GM19372 (cell line): ENCODE results near the gene TKTL1.

Source experiments
- ATAC-seq: cut with Tn5 transposase; IDR thresholded peaks from one replicate; pipeline ENCODE4 v1.9.1; 2021; ENCODE audit warnings: mild to moderate bottlenecking, low read depth, moderate library complexity; ENCODE audit not compliant: unreplicated experiment

Gene TKTL1

GRCh38 chrX:154309041-154309775 lies 13.6 kb downstream of the TKTL1 start:
- no peak for ATAC-seq

GRCh38 chrX:154310616-154311536 lies 15.3 kb downstream of the TKTL1 start:
- no peak for ATAC-seq

- ATAC-seq = no peak
These were observed 16.5 kb downstream of the TKTL1 start for GRCh38 chrX:154312116-154312515.

GRCh38 chrX:154313147-154313546 lies 17.6 kb downstream of the TKTL1 start:
- ATAC-seq = no peak

GRCh38 chrX:154315416-154315815 lies 19.8 kb downstream of the TKTL1 start:
- no peak for ATAC-seq

DNA sequence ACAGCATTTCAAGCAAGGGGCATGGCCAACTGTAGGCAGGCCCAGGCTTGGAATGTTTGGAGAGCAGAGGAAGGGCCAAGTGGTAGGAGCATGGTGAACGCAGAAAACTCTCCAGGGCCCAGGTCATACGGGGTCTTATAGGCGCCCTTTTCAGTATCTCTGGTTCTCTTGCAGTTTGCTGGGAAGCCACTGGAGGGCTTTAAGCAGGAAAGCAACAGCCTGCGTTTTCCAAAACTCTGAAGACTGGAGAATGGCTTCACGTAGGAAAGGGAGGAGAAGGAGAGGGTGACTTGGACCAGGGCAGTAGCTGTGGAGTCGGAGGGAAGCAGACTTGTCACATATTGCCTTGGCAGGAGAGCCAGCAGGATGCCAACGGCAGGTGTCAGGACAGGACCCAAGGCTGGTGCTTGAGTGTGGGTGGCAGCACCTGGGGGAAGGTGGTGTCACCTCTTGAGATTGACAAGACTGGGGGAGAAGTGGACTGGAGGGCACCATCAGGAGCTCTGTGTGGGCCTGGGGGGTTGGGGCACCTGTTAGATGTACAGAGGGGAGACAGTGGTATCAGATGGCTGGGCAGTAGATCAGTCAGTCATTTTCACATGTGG lies 21.9 kb downstream of the TKTL1 start:
- ATAC-seq = no peak

GRCh38 chrX:154320406-154320805 lies 24.8 kb downstream of the TKTL1 start:
- no peak for ATAC-seq

- ATAC-seq = no peak
These were observed 25.6 kb downstream of the TKTL1 start for GRCh38 chrX:154321152-154321551.

GRCh38 chrX:154321594-154321993 lies 26.0 kb downstream of the TKTL1 start:
- no peak for ATAC-seq

DNA sequence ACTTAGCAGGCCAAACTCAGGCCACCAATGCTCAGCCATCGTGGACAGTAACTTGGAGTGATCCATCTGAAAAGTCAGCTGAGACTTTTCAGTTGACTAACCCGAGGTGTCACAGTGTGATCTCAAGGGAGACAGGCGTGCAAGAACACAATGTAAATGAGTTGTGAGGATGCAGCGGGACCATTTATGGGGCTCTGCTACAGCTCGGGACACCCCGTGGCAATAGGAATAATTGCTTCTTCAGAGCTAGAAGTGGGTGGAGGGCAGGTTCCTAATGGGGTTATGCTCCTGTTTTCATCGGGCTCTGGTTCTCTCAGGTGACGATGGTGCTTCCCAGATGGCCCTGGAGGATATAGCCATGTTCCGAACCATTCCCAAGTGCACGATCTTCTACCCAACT lies 27.3 kb downstream of the TKTL1 start:
- ATAC-seq = no peak

GRCh38 chrX:154323537-154323936 lies 27.9 kb downstream of the TKTL1 start:
- ATAC-seq = no peak

DNA sequence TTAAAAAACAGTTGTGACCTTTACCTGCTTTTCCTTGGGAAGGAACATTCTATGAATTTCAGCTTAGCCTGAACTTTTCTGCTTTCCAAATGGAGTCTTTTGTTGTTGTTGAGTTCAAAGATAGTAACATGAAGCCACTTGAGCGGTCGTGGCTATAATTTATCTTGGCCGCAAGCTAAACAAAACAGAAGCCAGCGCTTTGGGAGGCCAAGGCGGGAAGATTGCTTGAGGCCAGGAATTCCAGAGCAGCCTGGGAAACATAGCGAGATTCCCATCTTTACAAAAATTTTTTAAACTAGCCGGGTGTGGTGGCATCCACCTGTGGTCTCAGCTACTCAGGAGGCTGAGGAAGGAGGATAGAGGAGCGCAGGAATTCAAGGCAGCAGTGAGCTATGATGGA lies 29.9 kb downstream of the TKTL1 start:
- ATAC-seq = no peak

DNA sequence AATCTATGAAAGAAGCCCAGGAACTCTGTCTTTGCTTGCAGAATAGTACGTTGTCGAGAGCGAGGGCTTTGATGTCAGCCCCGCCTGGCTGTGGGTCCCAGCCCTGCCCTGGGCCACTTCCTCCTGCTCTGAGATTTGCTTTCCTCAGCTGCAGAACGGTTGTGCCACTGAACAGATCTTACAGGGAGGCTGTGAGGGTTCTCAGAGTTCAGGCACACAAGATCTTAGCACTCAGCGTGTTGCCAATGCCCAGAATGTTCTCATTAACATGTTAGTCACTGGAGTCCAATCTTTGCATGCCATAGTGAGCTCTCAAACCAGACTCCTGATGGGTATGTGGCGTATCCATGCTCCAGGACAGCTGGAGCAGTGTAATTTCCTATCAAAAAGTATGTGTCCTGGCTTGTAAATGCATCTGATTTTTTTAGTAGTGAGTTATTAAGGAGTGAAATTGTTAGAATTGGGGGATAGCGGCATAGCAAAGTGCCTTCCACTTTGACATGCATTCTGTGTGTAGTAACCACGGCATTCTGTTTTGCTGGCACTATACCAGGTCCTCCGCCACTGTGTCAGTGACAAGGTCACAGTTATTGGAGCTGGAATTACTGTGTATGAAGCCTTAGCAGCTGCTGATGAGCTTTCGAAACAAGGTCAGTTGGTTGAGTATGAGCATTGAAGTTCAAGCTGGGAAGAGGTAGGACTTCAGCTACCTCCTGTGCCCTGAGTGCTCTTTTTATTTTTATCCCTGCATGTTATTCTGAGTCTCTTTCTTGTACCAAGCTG lies 31.6 kb downstream of the TKTL1 start:
- ATAC-seq = no peak

- no peak for ATAC-seq
These were observed 33.1 kb downstream of the TKTL1 start for GRCh38 chrX:154328646-154329045.

DNA sequence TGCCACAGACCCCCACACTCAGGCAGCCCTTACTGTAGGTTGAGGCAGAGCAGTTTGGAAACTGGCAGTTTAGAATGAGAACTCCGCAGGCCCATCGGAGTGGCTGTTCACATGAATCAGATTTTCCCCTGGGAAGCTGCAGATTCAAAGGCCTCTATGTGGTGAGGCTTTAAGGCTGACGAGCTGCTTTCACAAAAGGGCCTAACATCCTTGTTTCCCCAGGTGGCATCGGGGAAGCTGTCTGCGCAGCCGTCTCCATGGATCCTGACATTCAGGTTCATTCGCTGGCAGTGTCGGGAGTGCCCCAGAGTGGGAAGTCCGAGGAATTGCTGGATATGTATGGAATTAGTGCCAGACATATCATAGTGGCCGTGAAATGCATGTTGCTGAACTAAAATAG lies 33.7 kb downstream of the TKTL1 start:
- no peak for ATAC-seq

GRCh38 chrX:154332561-154332960 lies 37.0 kb downstream of the TKTL1 start:
- no peak for ATAC-seq

- no peak for ATAC-seq
These were observed 37.5 kb downstream of the TKTL1 start for GRCh38 chrX:154333116-154333515.

- no peak for ATAC-seq
These were observed 38.3 kb downstream of the TKTL1 start for GRCh38 chrX:154333837-154334271.

- ATAC-seq = no peak
These were observed 38.9 kb downstream of the TKTL1 start for GRCh38 chrX:154334496-154334895.
